PC-3 (cell line): ENCODE data around the gene KMT5B.

Source experiments
- CTCF ChIP-seq: fragments of 300-600 bp; sonication (generic); conservative IDR thresholded peaks from 2 replicates; pipeline ENCODE4 v1.5.1; 2017; ENCODE audit warnings: antibody characterized with exemption, low read depth, mild to moderate bottlenecking, low read length
- EZH2 ChIP-seq: fragments of 300-600 bp; sonication (generic); IDR thresholded peaks from one replicate; pipeline ENCODE4 v1.6.1; 2017; ENCODE audit warnings: antibody characterized with exemption, mild to moderate bottlenecking, low read length; ENCODE audit not compliant: unreplicated experiment

- TF ChIP-seq CTCF (no peak), EZH2 (no peak)
Measured at GRCh38 chr11:68130121-68130520, 83.0 kb downstream of the KMT5B start.
